Activated CD8-positive, alpha-beta memory T cell treated with anti-CD3 and anti-CD28 coated beads, Interleukin-2, amount 50 U/mL, for 24 hours (primary cell): ENCODE results near the gene PELI3.
A peak's percentile ranks its signal among the peaks of the same experiment; 100 is the strongest.
"Not testable (repeated sequence)": the region's sequence is repeated elsewhere in the genome, so short reads cannot be mapped to it uniquely, and the experiment has no call there.

Experiments used
- DNase-seq: peaks from one replicate; pipeline ENCODE4 v3.0.0-alpha.2; 2020; ENCODE audit errors: extremely low read depth

The PELI3 gene

GRCh38 chr11:66466225-66467033 lies at the start of gene PELI3:
Gene PELI3 (plus strand): TSS chr11:66466905. CDS start chr11:66468129, 1,224 bp downstream.
- peak; percentile 81 for DNase-seq

GRCh38 chr11:66417000-66417399 lies 49.7 kb upstream of the PELI3 start:
- no peak for DNase-seq

- DNase-seq: peak; percentile 41
Measured at GRCh38 chr11:66418168-66418985, 48.3 kb upstream of the PELI3 start.

GRCh38 chr11:66418986-66419308 lies 47.8 kb upstream of the PELI3 start:
- DNase-seq: no peak

GRCh38 chr11:66419825-66420224 lies 46.9 kb upstream of the PELI3 start:
- DNase-seq: no peak

GRCh38 chr11:66420671-66421476 lies 45.8 kb upstream of the PELI3 start, which contains the start of gene NPAS4:
Gene NPAS4 (plus strand): TSS chr11:66421035. CDS start chr11:66421180, 145 bp downstream.
- DNase-seq: no peak

GRCh38 chr11:66421492-66422205 lies 45.1 kb upstream of the PELI3 start:
- peak; percentile 66 for DNase-seq

GRCh38 chr11:66426314-66426713 lies 40.4 kb upstream of the PELI3 start:
- DNase-seq: no peak

- no peak for DNase-seq
Measured at GRCh38 chr11:66428933-66429332, 37.8 kb upstream of the PELI3 start.

GRCh38 chr11:66429983-66430602 lies 36.6 kb upstream of the PELI3 start:
- DNase-seq: peak; percentile 24

- DNase-seq: not testable (repeated sequence)
Measured at GRCh38 chr11:66431287-66431686, 35.4 kb upstream of the PELI3 start.

GRCh38 chr11:66431871-66432329 lies 34.8 kb upstream of the PELI3 start:
- DNase-seq: not testable (repeated sequence)

GRCh38 chr11:66432597-66432996 lies 34.1 kb upstream of the PELI3 start:
- no peak for DNase-seq

- no peak for DNase-seq
Measured at GRCh38 chr11:66437979-66438503, 28.7 kb upstream of the PELI3 start.

- peak; percentile 71 for DNase-seq
Measured at GRCh38 chr11:66438504-66439466, 27.9 kb upstream of the PELI3 start, which contains the start of gene MRPL11. Gene MRPL11 (minus strand): TSS chr11:66438848. CDS start chr11:66438754, 94 bp downstream.

GRCh38 chr11:66440101-66440939 lies 26.4 kb upstream of the PELI3 start:
- not testable (repeated sequence) for DNase-seq

GRCh38 chr11:66440940-66441282 lies 25.8 kb upstream of the PELI3 start:
- DNase-seq: not testable (repeated sequence)

GRCh38 chr11:66443602-66444001 lies 23.1 kb upstream of the PELI3 start:
- no peak for DNase-seq
